Nephron progenitor cell (in vitro differentiated cells): ENCODE data around the gene SCYL3.

Experiments used
- DNase-seq: peaks from one replicate; pipeline ENCODE4 v3.0.0; 2021
- H3K27ac Mint-ChIP-seq: 2 replicates; pipeline ENCODE4 v1.8.0; 2021; ENCODE audit warnings: mild to moderate bottlenecking, moderate library complexity, mixed read lengths
- H3K27me3 Mint-ChIP-seq: 2 replicates; pipeline ENCODE4 v1.8.0; 2021; ENCODE audit warnings: mild to moderate bottlenecking, low read depth, mixed read lengths; ENCODE audit not compliant: poor library complexity
- H3K36me3 Mint-ChIP-seq: 2 replicates; pipeline ENCODE4 v1.8.0; 2021; ENCODE audit warnings: low read depth, mixed read lengths
- H3K4me1 Mint-ChIP-seq: 2 replicates; pipeline ENCODE4 v1.8.0; 2021; ENCODE audit warnings: mixed read lengths
- H3K4me3 Mint-ChIP-seq: 2 replicates; pipeline ENCODE4 v1.8.0; 2021; ENCODE audit warnings: mild to moderate bottlenecking, moderate library complexity, mixed read lengths
- H3K9me3 Mint-ChIP-seq: 2 replicates; pipeline ENCODE4 v1.8.0; 2021; ENCODE audit warnings: mild to moderate bottlenecking, moderate library complexity, mixed read lengths
- TF ChIP-seq, protein P1 (sequence below): fragments of 200-600 bp; sonication (generic); IDR thresholded peaks from 2 replicates; pipeline ENCODE4 v1.5.0; 2021; ENCODE audit warnings: antibody characterized with exemption

The SCYL3 gene

DNA sequence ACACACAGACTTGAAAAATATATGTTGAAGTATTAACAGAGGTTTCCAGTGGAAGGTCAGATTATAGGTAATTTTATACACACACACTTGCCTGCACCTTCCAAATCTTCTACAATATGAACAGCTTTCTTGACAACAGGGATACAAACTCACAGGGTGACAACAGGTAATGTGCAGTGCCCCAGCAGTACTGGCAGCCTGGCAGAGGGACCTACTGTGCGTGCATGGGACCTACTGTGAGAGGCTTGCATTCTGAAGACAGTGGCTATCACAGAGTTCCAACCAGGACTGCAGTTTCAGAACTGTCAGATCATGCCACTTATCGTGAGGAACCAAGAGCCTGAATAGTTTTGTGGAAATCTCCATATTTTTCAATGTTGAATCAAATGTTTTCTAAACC lies 3.8 kb downstream of the SCYL3 start:
- no peak for DNase-seq

DNA sequence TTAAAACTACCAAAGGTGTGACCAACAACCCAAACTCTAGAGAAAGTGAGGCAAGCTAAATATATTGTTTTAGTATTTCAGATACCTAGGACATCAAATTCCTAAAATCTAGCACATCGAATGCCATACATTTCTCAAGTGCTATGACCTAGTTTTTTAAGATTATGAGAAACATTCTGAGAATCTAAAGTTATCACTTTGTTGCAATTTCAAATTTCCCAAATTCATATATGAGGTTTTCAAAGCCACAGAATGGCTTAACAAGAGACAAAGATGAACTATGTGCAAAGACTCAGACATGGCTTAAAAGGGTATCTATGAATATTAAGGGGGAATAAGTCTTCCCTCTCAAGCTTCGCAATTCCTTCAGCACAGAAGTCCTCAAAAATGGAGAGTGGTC lies 6.8 kb downstream of the SCYL3 start:
- H3K36me3 Mint-ChIP-seq: peaks cover 25% of the 10 kb centered on the region
- no peaks in the 10 kb centered on the region for H3K27me3 Mint-ChIP-seq
- no peaks in the 10 kb centered on the region for H3K9me3 Mint-ChIP-seq
- no peak overlapping the region for H3K27ac Mint-ChIP-seq
- H3K4me3 Mint-ChIP-seq: no peak overlapping the region
- DNase-seq: no peak
- TF ChIP-seq, protein P1, sequence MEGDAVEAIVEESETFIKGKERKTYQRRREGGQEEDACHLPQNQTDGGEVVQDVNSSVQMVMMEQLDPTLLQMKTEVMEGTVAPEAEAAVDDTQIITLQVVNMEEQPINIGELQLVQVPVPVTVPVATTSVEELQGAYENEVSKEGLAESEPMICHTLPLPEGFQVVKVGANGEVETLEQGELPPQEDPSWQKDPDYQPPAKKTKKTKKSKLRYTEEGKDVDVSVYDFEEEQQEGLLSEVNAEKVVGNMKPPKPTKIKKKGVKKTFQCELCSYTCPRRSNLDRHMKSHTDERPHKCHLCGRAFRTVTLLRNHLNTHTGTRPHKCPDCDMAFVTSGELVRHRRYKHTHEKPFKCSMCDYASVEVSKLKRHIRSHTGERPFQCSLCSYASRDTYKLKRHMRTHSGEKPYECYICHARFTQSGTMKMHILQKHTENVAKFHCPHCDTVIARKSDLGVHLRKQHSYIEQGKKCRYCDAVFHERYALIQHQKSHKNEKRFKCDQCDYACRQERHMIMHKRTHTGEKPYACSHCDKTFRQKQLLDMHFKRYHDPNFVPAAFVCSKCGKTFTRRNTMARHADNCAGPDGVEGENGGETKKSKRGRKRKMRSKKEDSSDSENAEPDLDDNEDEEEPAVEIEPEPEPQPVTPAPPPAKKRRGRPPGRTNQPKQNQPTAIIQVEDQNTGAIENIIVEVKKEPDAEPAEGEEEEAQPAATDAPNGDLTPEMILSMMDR: no peak
- H3K4me1 Mint-ChIP-seq: peaks cover 23% of the 10 kb centered on the region

More for the DNA sequence above, 3.8 kb downstream of the SCYL3 start:
- no peaks in the 10 kb centered on the region for H3K9me3 Mint-ChIP-seq
- H3K27me3 Mint-ChIP-seq: peaks cover 2% of the 10 kb centered on the region
- TF ChIP-seq, protein P1: no peak
- peaks cover 15% of the 10 kb centered on the region for H3K36me3 Mint-ChIP-seq
- H3K4me3 Mint-ChIP-seq: no peak overlapping the region
- no peak overlapping the region for H3K27ac Mint-ChIP-seq
- H3K4me1 Mint-ChIP-seq: peaks cover 37% of the 10 kb centered on the region

DNA sequence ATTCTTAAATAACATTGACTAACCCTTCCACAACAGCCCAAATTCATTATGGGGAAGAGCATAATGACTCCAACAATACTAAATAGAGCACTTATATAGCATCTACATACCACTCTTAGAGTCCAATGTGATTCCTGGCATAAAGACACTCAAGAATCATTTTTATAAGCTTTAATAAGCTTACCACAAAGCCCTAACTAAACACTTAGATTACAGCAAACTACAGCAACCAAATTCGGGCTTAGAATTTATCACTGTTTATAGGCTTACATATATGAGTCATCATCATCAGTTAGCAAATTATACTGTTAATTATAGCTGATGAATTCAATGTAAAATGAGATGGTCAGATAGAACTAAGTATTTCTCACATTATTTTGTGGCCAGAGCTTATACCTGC lies 7.3 kb downstream of the SCYL3 start:
- TF ChIP-seq, protein P1: no peak
- Mint-ChIP-seq H3K4me1 (peaks cover 18% of the 10 kb centered on the region), H3K36me3 (peaks cover 29% of the 10 kb centered on the region), H3K27me3 (no peaks in the 10 kb centered on the region), H3K4me3 (no peak overlapping the region), H3K9me3 (no peaks in the 10 kb centered on the region), H3K27ac (no peak overlapping the region)
- no peak for DNase-seq

DNA sequence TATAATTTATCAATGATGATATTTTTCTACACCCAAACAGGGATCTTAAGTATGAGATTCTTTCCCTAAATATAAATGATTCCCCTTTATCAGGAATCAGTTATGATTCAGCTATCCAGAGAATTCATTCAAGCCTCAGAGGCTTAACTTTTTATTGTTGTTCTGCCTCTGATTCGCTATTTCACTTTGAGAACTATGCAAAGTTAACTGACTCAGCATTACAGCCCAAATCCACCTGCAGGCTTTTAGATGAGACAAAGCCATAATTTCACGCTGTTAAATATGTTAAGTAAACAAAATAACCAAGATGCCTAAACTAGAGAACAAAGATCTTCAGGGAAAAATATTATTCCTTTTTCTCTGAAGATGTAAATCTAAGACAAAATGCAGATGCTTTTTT lies 8.5 kb downstream of the SCYL3 start:
- TF ChIP-seq, protein P1: no peak
- DNase-seq: no peak
- H3K27ac Mint-ChIP-seq: no peak overlapping the region
- no peaks in the 10 kb centered on the region for H3K9me3 Mint-ChIP-seq
- H3K4me1 Mint-ChIP-seq: peaks cover 7% of the 10 kb centered on the region
- no peak overlapping the region for H3K4me3 Mint-ChIP-seq
- H3K36me3 Mint-ChIP-seq: peaks cover 31% of the 10 kb centered on the region
- no peaks in the 10 kb centered on the region for H3K27me3 Mint-ChIP-seq

DNA sequence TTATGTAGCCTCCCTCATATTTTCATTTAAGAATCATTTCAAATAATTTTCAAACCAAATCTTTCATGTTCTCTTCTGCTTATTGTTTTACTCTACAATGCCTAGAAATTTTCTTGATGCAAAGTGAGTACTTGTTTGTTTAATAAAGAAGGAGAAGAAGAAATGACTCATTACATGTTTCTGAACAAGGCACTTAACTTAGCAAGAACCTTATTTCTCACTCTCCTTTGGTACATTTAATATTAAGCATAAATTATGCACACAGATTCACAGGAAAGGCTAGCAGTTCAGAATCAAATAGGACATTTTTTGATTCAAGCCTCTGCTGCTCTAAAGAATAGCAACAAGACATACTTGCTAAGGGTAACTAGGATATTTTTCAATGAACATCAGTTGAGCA lies 9.1 kb downstream of the SCYL3 start:
- peaks cover 31% of the 10 kb centered on the region for H3K36me3 Mint-ChIP-seq
- no peak overlapping the region for H3K4me3 Mint-ChIP-seq
- peaks cover 7% of the 10 kb centered on the region for H3K4me1 Mint-ChIP-seq
- DNase-seq: no peak
- no peaks in the 10 kb centered on the region for H3K27me3 Mint-ChIP-seq
- H3K9me3 Mint-ChIP-seq: no peaks in the 10 kb centered on the region
- TF ChIP-seq, protein P1: no peak
- H3K27ac Mint-ChIP-seq: no peak overlapping the region

DNA sequence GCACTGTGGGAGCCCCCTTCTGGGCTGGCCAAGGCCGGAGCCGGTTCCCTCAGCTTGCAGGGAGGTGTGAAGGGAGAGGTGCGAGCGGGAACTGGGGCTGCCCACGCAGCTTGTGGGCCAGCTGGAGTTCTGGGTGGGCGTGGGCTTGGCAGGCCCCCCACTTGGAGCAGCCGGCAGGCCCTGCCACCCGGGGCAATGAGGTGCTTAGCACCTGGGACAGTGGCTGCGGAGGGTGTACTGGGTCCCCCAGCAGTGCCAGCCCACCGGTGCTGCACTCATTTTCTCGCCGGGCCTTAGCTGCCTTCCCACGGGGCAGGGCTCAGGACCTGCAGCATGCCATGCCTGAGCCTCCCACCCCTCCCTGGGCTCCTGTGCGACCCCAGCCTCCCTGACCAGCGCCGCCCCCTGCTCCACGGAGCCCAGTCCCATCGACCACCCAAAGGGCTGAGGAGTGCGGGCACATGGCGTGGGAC lies 11.6 kb downstream of the SCYL3 start:
- H3K4me1 Mint-ChIP-seq: peaks cover 7% of the 10 kb centered on the region
- H3K27me3 Mint-ChIP-seq: no peaks in the 10 kb centered on the region
- TF ChIP-seq, protein P1: no peak
- H3K9me3 Mint-ChIP-seq: no peaks in the 10 kb centered on the region
- H3K27ac Mint-ChIP-seq: no peak overlapping the region
- no peak for DNase-seq
- H3K36me3 Mint-ChIP-seq: peaks cover 44% of the 10 kb centered on the region
- H3K4me3 Mint-ChIP-seq: no peak overlapping the region
